ENCODE data around the gene DIPK1B.

The DIPK1B gene

DNA sequence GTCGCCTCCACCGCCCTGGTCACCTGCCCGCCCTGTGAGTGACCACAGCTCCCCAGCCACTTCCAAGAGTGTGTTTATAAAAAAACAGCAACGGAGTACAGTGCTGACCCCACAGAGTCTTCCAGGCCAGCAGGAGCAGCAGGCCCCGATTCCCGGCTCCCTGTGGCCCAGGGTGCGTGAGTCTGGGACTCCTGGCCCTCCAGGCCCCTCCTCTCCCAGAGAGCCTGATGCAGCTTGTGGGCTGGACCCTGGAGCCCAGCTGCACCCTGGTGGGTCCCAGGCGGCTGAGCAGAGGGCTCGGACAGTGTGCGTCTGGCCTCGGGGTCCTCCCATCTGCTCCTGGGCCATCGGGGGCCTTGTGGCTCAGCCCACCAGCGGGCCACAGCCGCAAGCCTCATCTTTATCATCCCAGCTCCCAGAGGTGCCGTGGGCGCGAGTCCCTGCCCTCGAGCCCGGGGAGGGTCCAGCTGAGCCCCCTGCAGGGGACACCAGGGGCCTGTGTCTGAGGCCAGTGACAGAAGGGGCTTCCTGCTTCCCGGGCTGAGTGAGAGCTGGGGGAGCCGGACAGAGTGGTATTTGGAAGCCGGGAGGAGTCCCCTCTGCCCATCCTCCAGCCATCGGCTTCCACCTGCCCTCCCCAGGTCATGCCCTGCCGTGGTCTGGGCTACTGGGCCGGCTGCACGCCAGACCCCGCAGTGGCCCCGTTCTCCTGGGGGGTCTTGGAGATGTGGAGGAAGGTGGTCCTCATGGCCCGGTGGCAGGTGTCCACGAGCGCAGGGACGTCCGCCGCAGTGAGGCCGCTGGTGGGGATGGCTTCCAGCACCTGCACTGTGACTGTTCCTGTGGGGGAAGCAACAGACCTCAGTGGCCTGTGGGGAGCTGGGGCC is 39.0 kb upstream of the DIPK1B start:
- no peak for DNase-seq (ENCODE audit: low read depth in 4 of 4, low spot score in 1 of 4)

DNA sequence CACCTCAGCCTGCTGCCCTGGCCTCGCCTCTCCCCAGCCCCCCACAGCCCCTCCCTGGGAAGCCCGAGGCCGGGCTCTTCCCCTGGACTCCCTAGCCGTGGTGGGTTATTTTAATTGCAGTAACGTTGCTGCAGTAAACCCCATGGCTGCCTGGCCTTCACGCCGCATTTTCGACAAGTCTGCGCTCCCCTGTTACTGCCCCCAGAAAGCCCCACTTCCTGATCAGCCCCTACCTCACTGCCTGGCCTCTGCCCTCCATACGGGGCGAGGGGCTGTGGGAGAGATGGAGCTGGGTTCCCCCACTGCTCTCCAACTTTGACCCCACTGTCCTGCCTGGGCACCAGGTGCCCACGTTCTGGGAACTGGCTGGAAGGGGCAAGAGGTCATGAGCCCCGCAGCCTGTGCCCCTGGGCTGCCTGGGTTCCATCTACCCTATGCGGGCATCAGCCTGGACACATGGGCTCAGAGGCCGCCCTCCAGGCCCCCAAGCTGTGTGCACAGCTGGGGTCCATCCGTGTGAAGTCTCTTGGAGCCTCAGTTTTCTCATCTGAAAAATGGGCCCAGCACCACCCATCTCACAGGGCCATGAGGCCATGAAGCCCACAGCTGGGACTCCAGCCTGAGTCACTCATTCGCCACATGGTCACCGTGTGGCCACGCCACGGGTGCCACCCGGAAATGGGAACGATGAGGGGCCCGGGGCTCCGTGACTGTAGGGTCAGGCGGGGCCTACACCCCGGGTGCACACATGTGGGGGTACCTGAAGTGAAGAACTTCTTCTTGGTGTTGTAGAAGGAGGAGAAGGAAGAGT is 38.2 kb upstream of the DIPK1B start:
- no peak for DNase-seq (ENCODE audit: low read depth in 4 of 4, low spot score in 1 of 4)

DNA sequence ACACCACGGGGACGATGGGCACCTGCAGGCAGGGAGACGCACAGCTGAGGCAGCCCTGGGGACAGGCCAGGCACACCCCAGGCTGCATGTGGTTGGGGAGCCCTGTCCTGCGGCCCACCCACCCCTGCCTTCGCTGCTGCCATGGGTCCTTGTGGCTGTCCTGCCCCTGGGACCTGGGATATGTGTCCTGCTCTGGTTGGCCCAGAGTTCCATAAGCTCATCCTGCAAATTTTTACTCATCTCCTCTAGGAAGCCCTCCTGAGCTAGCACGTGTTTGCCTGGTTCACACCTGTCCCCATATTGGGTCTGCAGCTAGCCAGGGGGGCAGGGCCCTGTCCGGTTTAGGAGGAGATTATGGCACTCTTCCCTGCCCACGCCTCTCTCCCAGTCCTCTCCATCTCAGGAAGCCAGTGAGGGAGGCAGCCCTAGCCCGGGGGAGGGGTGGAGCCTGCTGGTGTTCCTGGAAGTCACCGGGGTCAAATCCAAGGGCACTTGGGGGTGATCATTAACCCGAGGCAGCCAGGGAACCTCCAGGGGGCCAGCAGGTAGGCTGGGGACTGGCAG is 37.5 kb upstream of the DIPK1B start:
- no peak for DNase-seq (ENCODE audit: low read depth in 4 of 4, low spot score in 1 of 4)

DNA sequence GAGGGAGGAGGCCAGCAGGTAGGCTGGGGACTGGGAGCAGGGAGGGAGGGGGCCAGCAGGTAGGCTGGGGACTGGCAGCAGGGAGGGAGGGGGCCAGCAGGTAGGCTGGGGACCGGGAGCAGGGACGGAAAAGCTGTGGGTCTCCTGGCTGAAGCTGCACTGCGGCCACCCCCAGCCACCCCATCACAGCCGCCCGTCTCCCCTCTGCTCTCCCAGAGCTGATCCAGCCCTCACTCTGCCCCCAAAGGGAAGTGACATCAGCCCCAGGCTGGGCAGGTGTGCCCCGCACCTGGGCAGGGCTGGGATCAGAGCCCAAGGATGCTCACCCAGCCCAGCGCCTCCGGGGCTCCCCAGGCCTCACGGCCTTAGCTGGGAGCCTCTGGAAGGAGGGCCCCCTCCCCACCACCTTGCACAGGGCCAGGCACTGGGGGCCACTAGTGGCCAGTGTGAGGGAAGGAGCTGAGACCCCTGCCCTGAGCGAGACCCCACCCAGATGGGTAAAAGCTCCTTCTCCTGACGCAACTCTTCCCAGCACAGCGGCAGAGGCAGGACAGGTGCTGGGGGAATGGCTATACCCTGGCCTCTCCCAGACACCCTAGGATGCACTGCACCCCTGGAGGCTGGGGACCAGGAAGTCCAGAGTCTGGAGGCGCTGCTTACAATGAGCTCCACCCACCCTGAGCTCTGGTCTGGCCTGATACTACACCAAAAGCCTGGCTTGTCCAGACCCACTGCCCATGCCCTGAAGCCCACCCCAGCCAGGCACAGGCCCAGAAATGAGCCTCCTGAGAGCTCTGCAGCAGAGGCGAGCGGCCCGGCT is 36.7 kb upstream of the DIPK1B start:
- DNase-seq (ENCODE audit: low read depth in 4 of 4, low spot score in 1 of 4): no peak

DNA sequence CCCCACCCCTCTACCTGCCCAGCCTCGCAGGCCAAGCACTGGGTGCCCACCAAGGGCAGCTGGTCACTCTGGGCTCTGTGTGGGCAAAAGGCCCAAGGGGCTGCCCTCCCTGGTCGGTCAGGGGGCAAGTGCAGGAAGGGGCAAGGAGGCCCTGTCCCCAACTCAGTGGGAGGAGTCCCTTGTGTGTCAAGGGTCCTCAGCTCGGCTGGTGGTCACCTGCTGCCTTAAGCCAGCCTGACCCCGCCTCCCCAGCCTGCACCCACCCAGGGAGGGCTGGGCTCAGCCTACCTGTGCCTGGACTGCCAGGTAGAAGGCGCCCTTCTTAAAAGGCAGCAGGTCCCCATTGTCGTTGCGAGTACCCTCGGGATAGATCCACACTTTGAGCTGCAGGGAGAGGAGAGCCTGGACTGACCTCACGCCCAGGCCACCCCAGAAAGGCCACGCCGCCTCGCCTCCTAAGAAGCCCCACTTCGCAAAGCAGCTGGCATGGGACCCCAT is 36.0 kb upstream of the DIPK1B start:
- DNase-seq (ENCODE audit: low read depth in 4 of 4, low spot score in 1 of 4): no peak

DNA sequence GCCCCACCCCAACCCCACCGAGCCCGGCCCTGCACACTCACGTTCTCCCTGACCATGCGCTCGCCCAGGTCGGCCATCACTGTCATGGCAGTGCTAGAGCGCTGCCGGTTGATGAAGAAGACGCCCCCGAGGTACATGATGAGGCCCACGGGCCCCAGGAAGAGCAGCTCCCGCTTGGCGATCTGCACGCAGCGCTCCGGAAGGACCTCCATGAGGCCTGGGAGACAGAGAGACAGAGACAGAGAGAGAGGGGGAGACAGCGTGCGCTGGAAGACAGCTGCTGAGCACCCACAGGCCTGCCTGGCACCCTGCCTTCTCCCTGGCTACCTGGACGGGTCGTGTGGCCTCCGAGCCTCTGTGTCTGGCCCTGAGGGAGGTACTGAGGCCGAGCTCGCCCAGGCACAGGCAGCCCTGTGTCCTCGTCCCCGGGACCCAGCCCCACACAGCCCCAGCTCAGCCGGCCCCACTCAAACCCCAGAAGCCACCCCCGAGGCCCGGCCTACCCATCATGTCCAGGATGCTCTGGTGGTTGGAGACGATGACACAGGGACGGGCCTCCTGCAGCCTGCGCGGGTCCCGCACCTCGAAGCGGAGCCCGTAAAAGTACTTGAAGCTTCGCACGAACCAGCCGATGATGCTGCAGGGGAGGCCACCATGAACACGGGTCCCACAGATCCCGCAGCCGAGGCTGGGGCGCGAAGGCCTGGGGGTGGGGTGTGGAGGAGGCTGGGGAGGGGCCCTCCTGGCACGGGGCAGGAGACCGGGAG is 35.3 kb upstream of the DIPK1B start:
- DNase-seq (ENCODE audit: low read depth in 4 of 4, low spot score in 1 of 4): no peak

DNA sequence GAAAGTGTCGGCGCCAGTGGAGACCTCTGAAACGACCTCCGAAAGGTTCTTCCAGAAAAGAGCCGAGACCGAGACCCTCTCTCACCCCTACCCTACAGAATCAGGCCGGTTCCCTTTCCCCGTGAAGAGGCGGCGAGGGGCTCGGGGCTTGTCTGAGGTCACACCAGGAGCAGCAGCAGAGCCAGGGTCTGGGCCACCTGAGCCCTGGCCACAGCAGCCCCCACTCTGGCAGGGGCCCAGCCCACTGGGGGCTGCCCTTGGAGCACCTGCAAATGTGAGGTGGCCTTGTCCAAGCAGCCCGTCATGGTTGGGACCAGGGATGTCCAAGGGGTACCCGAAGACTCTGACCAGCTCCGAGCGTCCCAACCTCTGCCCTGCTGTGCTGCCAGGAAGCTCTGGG is 34.3 kb upstream of the DIPK1B start:
- no peak for DNase-seq (ENCODE audit: low read depth in 4 of 4, low spot score in 1 of 4)

DNA sequence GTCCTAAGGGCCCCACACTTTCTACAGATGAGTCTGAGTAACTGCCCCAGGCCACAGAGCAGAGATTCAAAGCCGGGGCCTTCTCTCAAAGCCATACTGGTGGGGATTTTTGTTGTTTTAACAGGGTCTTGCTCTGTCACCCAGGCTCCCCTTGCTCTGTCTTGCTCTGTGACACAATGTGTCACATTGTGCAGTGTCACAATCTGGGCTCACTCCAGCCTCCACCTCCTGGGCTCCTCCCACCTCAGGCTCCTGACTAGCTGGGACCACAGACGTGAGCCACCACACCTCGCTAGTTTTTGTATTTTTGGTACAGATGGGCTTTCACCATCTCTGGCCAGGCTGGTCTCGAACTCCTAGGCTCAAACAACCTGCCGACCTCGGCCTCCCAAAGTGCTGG is 33.7 kb upstream of the DIPK1B start:
- no peak for DNase-seq (ENCODE audit: low read depth in 4 of 4, low spot score in 1 of 4)

DNA sequence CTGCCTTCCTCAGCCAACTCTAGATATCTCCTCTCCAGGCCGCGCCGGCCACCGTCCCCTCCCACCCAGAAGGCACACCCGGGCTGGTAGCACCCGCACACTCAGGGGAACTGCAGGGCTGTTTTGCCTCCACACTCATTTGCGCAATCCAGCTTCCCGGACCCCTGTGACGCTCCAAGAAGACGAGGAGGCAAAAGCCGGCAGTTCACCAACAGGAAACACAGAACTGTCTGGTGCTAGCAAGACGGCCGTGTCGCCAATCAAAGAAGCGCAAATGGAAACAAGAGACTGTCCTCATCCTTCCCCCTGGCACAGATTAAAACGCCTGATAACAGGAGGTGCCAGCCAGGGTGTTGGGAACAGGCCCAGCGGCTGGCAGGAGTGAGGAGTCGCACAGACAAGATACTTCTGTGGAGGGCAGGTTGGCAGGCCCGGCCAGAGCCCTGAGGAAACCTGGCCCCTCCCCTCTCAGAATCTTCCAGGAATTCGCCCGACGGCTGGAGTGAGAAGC is 32.9 kb upstream of the DIPK1B start:
- DNase-seq (ENCODE audit: low read depth in 4 of 4, low spot score in 1 of 4): no peak

DNA sequence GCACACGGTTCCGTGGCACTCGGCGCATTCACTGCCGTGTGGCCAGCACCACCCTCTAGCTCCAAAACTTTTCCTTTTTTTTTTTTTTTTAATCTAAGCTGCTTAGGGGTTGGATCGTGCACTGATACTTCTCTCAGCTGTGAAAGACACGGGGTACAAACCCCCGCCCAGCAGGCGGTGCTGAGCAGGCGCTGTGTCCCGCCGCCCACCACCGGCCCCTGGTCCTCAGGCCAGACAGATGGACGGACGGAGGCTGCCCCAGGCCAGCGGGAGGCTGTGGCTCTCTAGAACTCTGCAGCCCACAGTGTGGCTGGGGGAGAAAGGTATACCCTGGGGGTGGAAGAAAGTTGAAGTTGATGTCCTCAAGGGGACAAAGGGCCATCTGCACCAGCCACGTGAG is 31.3 kb upstream of the DIPK1B start:
- DNase-seq (ENCODE audit: low read depth in 4 of 4, low spot score in 1 of 4): no peak

DNA sequence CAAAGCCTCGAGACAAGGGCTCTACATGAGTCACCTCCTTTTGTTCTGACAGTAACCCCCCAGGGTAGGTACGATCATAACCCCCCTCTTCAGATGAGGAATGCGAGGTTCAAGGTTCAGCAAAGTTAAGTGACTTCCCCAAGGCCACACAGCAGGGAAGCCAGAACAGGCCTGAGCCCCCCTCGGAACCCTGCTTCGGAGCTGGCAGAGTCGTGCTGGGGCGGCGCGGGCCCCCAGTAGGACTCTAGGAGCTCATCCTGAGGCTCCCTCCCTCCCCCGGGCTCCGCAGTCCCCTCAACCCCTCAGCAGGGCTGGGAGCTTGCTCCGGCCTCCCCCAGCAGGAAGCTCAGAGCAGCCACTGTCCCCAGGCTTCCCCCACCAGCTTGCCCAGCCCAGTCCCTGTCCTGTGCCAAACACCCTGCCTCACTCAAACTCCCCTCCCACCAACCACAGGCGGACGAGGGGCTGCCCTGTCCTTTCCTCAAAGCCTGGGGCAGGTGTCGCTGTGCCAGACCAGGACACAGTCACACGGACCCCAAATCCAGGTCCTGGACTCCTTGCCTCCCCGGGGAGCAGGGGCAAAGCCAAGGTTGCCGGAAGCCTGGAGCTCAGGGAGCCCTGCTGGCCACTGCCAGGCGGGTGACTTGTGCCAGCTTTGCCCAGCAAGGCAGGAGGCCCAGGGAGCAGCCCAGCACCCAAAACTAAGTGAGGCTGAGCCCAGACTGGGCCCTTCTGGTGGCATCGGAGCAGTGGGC is 30.2 kb upstream of the DIPK1B start:
- no peak for DNase-seq (ENCODE audit: low read depth in 4 of 4, low spot score in 1 of 4)

DNA sequence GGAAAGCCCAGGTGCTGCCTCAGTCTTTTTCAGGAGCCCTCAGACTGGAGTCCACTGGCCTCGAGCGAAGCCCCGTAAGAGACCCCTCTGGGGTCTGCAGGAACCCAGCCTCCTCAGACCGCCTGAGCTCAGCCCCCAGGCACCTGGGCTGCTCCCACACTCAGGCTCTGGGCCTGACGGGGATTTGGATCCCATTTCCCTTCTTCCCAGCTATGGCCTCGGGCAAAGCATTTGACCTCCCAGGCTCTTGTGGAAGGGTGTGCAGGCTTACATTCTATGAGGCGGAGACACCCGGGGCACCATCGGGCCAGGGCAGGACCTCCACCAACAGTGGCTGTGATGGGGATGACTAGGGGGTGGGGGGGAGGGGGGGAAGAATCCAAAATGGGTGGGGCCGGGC is 29.7 kb upstream of the DIPK1B start:
- DNase-seq (ENCODE audit: low read depth in 4 of 4, low spot score in 1 of 4): no peak

DNA sequence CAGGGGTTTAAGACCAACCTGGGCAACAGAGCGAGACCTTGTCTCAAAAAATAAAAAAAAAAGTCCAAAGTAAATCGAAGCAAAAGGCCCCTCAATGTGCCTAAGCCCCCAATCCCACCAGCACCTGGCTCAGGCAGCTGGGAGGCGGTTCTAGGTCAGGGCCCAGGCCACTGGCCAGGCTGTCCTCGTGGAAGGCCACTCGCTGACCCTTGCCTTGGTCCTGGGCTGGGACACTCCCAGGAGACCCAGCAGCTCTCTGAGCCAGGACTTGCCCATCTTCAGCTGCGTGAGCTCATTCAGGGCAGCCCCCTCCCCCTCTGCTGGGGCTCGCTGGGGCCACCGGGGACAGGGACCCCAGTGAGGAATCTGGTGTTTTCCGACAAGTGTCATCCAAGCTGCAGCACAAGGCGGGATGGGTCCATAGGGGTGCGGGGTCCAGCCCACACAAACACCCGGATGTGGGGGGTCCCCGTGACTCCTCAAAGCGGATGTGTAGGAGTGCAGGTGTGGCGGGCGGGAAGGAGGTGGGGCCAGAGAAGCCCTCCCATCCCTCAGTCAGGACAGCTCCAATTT is 29.1 kb upstream of the DIPK1B start:
- DNase-seq (ENCODE audit: low read depth in 4 of 4, low spot score in 1 of 4): no peak

DNA sequence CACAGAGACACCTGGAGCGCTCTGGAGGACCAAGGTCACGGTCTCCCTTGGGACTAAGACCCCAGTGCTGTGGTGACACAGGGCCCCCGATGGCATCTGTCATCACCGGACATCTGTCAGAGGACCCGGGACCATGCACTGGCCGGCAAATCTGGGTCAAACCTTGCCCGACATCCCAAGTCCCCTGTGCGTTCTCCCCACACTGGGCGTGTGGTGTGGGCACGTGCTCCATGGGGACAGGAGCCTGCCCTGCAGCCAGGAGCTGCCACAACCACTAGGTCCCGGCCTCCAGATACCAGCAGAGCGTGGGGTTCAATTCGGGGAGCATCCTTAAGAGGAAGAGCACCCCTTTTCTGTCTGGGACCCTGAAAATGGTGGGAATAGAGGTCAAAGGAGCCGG is 28.6 kb upstream of the DIPK1B start:
- DNase-seq (ENCODE audit: low read depth in 4 of 4, low spot score in 1 of 4): no peak

DNA sequence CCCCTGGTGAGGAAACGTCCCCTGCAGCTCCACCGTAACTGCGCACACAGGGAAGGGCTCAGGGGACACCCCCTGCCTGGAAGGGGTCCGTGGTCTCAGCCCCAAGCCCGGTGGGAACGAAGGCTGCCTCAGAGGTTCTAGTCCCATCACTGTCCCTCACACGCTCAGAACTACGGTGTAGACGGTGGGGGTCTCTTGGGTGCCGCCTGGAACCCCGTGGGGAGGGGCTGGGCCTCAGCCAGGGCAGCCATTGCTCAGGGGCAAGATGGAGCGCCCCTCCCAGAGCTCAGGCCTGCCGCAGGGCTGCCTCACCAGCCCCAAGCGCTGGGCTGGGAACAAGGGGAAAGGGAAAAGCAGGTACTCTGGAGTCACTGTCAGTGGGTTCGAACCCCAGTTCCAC is 28.0 kb upstream of the DIPK1B start:
- no peak for DNase-seq (ENCODE audit: low read depth in 4 of 4, low spot score in 1 of 4)

DNA sequence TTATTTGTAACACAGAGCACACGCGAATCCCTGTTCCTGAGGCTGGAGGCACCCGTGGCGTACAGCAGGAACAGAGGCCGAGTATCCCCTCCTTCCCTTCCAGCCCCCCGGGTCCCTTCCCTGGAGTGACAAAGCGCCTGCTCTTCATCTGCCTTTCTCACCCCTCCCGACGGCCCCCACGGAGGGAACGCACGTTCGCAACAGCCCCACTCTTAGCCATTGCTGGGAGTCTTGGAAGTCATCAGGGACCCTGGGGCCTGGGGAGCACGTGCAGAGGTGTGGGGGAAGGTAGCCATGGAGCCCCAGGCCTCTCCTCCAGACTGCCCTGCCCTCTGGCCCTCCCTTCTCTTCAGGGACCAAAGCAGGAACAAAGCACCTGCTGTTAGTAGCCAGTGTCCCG is 27.6 kb upstream of the DIPK1B start:
- no peak for DNase-seq (ENCODE audit: low read depth in 4 of 4, low spot score in 1 of 4)

DNA sequence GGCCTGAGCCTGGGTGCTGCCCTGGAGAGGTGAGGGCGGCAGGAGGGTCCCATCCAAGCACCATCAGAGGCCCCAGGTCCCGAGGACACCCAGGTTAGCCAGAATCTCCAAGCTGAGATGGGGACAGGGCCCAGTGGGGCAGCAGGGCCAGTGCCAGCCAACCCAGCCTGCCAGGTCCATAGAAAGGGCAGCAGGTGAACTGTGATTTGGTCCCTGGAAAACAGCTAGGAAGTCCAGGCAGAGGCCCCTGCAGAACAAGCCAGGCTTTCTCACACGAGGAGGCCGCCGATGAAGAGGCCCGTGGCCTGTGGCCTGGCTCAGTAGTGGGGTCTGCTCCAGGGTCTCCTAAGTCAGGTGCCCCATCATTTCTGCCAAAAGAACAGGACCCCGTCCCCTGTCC is 27.2 kb upstream of the DIPK1B start:
- DNase-seq (ENCODE audit: low read depth in 4 of 4, low spot score in 1 of 4): no peak

DNA sequence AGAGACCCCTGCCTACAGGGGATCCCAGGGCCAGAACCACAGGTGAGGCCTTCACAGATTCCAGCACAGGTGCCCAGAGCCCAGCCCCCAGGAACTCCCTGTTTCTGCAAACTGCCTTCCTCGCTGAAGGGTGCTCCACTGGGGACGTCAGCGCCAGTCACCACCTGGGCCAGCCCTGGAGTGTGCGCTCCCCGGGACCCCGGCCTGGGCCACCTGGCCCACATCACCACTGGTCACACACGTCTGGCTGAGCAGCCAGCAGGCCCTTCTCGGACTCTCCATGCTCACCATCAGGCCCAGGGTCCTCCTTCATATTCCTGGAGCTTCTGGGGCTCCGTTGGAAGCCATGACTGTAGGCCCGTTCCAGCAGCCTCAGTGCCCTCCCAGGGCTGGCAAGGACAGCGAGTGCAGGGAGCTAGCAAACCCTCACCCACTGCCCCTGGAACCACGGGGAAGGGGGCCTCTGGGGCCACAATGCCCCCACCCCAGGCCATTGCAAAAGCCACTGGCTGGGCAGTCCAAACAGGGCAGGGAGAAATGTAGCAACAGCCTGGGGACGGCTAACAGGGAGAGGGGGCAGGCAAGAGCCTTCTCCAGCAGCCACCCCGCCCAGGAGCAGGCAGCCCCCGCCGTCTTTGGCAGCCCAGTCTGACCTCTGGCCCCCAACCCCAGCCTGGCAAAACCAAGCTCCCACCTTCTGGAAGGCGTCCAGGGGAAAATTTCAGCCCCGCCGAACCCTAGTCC is 26.4 kb upstream of the DIPK1B start:
- no peak for DNase-seq (ENCODE audit: low read depth in 4 of 4, low spot score in 1 of 4)

DNA sequence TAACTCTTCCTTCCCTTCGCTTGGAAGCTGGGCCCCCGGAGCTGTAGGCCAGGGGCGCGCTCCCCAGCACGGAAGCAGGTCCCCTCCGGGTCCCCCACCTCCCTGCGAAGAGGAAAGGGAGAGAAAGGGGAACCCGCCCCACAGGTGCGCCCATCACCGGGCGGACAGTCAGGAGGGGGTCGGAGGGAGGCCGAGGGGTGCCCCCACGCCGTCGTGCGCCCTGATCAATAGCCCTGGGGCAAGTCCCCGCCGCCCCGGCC is 25.9 kb upstream of the DIPK1B start:
- no peak for DNase-seq (ENCODE audit: low read depth in 4 of 4, low spot score in 1 of 4)
